K562 (cell line): ENCODE data around the gene PCBD2. TPM values are rescaled to one million over a fixed set of nuclear protein-coding genes. Genes with fewer than 3 reads are reported as not detected.

Experiments
- ATAC-seq: fragments of 200-7000 bp; cut with Tn5 transposase; 3 replicates; pipeline ENCODE4 v1.9.1; 2020; ENCODE audit warnings: moderate library complexity
- BruUV-seq: library from RNA; stranded (reverse); fragments of 400-500 nt; replicated peaks from 2 replicates; lab custom pipeline; 2021; lab: Mats Ljungman, UMichigan
- CTCF ChIA-PET: fragments of 300-600 bp; formaldehyde crosslinking; extraction: SDS; loops from one replicate; lab custom pipeline; 2021; ENCODE audit warnings: low intra/inter-chr PET ratio; lab: Yijun Ruan, JAX
- POLR2A ChIA-PET: fragments of 300-600, 350-650 bp; sonication (Branson Sonifier 250); formaldehyde crosslinking; extraction: SDS; loops from one replicate; lab custom pipeline; 2021; ENCODE audit warnings: antibody characterized with exemption, inconsistent platforms; lab: Yijun Ruan, JAX
- DNase-seq, 4 experiments: peaks; one replicate each; pipeline versions ENCODE4 v3.0.0 to v3.0.0-alpha.2; 2011 to 2018; ENCODE audit warnings: low spot score in 3 of 4, mixed read lengths in 3 of 4; ENCODE audit errors: extremely low read depth in 1 of 4
- FAIRE-seq: peaks from 2 replicates; lab custom pipeline; 2011; peaks lifted over from hg19 to GRCh38; lab: Jason Lieb, UNC
- H2AFZ ChIP-seq: 2 replicates; pipeline ENCODE4 v1.6.0; 2011; ENCODE audit warnings: low read depth, low read length, control low read depth, inconsistent platforms
- H3K27ac ChIP-seq: fragments of 200-600 bp; 3 replicates; pipeline ENCODE4 v1.8.0; 2011; ENCODE audit warnings: low read depth, mild to moderate bottlenecking, control low read depth, inconsistent platforms, low read length, moderate library complexity, mixed read lengths; ENCODE audit errors: extremely low read depth
- H3K27me3 ChIP-seq, 2 experiments: fragments of 300-600 bp in 1 of 2; 2 replicates in 1 of 2; 3 replicates in 1 of 2; pipeline versions ENCODE4 v1.6.0 to v1.8.0; 2011; ENCODE audit warnings: inconsistent platforms in 2 of 2, low read length in 2 of 2, mild to moderate bottlenecking in 1 of 2, mixed read lengths in 1 of 2, moderate library complexity in 1 of 2; ENCODE audit not compliant: control insufficient read depth in 2 of 2, insufficient read depth in 2 of 2
- H3K36me3 ChIP-seq: fragments of 300-600 bp; 3 replicates; pipeline ENCODE4 v1.8.0; 2011; ENCODE audit warnings: mild to moderate bottlenecking, low read length, inconsistent platforms; ENCODE audit not compliant: control insufficient read depth, insufficient read depth
- H3K4me1 ChIP-seq, 2 experiments: fragments of 200-600 bp in 1 of 2; replicated peaks in 1 of 2; 2 replicates in 1 of 2; 3 replicates in 1 of 2; pipeline versions ENCODE4 v1.5.1 to v1.8.0; 2011; ENCODE audit warnings: inconsistent platforms in 2 of 2, low read length in 2 of 2, mild to moderate bottlenecking in 1 of 2, mixed read lengths in 1 of 2, moderate library complexity in 1 of 2; ENCODE audit not compliant: control insufficient read depth in 2 of 2, insufficient read depth in 2 of 2
- H3K4me2 ChIP-seq: 2 replicates; pipeline ENCODE4 v1.6.1; 2011; ENCODE audit warnings: low read length, control low read depth, inconsistent platforms, mixed read lengths; ENCODE audit not compliant: insufficient read depth
- H3K4me3 ChIP-seq: fragments of 200-600 bp; sonication (generic), shearing (Covaris generic); 2 replicates; pipeline ENCODE4 v1.5.1; 2016; ENCODE audit warnings: control low read depth, inconsistent platforms
- H3K79me2 ChIP-seq: fragments of 200-600 bp; 3 replicates; pipeline ENCODE4 v1.8.0; 2011; ENCODE audit warnings: low read length, inconsistent platforms; ENCODE audit not compliant: control insufficient read depth, insufficient read depth
- H3K9ac ChIP-seq, 2 experiments: 2 replicates each; pipeline versions ENCODE4 v1.6.0 to v1.6.1; 2011; ENCODE audit warnings: low read depth in 2 of 2, low read length in 2 of 2, control low read depth in 1 of 2, inconsistent platforms in 1 of 2, mild to moderate bottlenecking in 1 of 2, mixed read lengths in 1 of 2; ENCODE audit not compliant: insufficient read depth in 1 of 2
- H3K9me1 ChIP-seq: one replicate; pipeline ENCODE4 v1.6.0; 2011; ENCODE audit warnings: inconsistent platforms, mild to moderate bottlenecking, low read length, moderate library complexity; ENCODE audit not compliant: control insufficient read depth, insufficient read depth
- H3K9me3 ChIP-seq: replicated peaks from 2 replicates; pipeline ENCODE4 v1.5.1; 2011; ENCODE audit warnings: low read depth, low read length, inconsistent platforms; ENCODE audit not compliant: control insufficient read depth, insufficient read depth
- H4K20me1 ChIP-seq: replicated peaks from 2 replicates; pipeline ENCODE4 v1.6.1; 2011; ENCODE audit warnings: low read length, inconsistent platforms, mixed read lengths; ENCODE audit not compliant: control insufficient read depth, insufficient read depth
- CAMTA2 ChIP-seq: fragments of 250-450 bp; sonication (Bioruptor Pico); conservative IDR thresholded peaks from 2 replicates; pipeline ENCODE4 v1.5.1; 2022
- ELF4 ChIP-seq: fragments of 450-650 bp; formaldehyde crosslinking; IDR thresholded peaks from 2 replicates; pipeline ENCODE4 v1.4.0; 2022; ENCODE audit warnings: missing genetic modification characterization
- FIP1L1 ChIP-seq: fragments of 200-400 bp; formaldehyde crosslinking; IDR thresholded peaks from 2 replicates; pipeline ENCODE4 v1.6.1; 2018; ENCODE audit warnings: mild to moderate bottlenecking, low read depth, low read length; ENCODE audit not compliant: poor library complexity, severe bottlenecking
- KAT2B ChIP-seq: IDR thresholded peaks from one replicate; pipeline ENCODE4 v1.6.1; 2012; ENCODE audit warnings: low read depth, mild to moderate bottlenecking, control low read depth, inconsistent platforms, low read length, moderate library complexity
- SPI1 ChIP-seq: IDR thresholded peaks from 2 replicates; pipeline ENCODE4 v1.6.1; 2011; ENCODE audit warnings: low read depth, low read length, control low read depth, borderline replicate concordance
- ZBTB1 ChIP-seq: sonication (generic); formaldehyde crosslinking; IDR thresholded peaks from 2 replicates; pipeline ENCODE4 v1.8.1; 2023; ENCODE audit warnings: missing genetic modification reagents, low read depth, mild to moderate bottlenecking, borderline replicate concordance
- ZNF644 ChIP-seq: fragments of 200-800 bp; sonication (Bioruptor generic); IDR thresholded peaks from 2 replicates; pipeline ENCODE4 v1.6.1; 2016; ENCODE audit warnings: low read depth, missing genetic modification characterization, missing compliant biosample characterization
- ZNF764 ChIP-seq: fragments of 250-450 bp; sonication (Bioruptor Pico); IDR thresholded peaks from 2 replicates; pipeline ENCODE4 v1.4.0; 2020; ENCODE audit warnings: low read depth, mild to moderate bottlenecking, moderate library complexity
- WGBS: fragments of 100-300 bp; shearing (Covaris generic); methylation state at CpG from one replicate; pipeline ENCODE4 v1.1.6; 2016; ENCODE audit warnings: low coverage, mixed read lengths; ENCODE audit not compliant: insufficient coverage; ENCODE audit errors: missing lambda C conversion rate; 5-methylcytosine and 5-hydroxymethylcytosine counted together
- in situ Hi-C: fragments of 300-500 bp; cut with MboI; formaldehyde crosslinking; loops from 4 replicates; pipeline ENCODE4 v1.15.0; 2018; ENCODE audit warnings: inconsistent platforms, mixed read lengths
- intact Hi-C: fragments of 100-400 bp; cut with micrococcal nuclease; formaldehyde crosslinking; loops from 2 replicates; pipeline ENCODE4 v1.14.2; 2022
- polyA plus RNA-seq, 8 experiments: library from polyadenylated mRNA; depleted of rRNA in 4 of 8; stranded (reverse) in 5 of 8; unstranded in 3 of 8; fragments of >200 nt; fragmentation: Nextera tagmentation in 2 of 8; fragmentation: Illumina TruSeq in 1 of 8; extraction: Ambion mirVana in 2 of 8; extraction: Trizol in 1 of 8; gene quantifications; 2 replicates each; pipeline versions ENCODE4 v1.2.1 to v1.2.3, GENCODE V29; 2011 to 2014; ENCODE audit warnings: inconsistent platforms in 1 of 8, missing spikeins in 1 of 8
- total RNA-seq, 7 experiments: library from RNA; depleted of rRNA in 6 of 7; stranded (reverse); fragments of >200 nt in 6 of 7; fragmentation: Illumina TruSeq in 2 of 7; extraction: Trizol in 2 of 7; gene quantifications; 2 replicates each; pipeline versions ENCODE4 v1.2.1 to v1.2.3, GENCODE V29; 2011 to 2021; ENCODE audit warnings: low replicate concordance in 1 of 7
- TF ChIP-seq, protein P1 (sequence below): fragments of 450-650 bp; formaldehyde crosslinking; conservative IDR thresholded peaks from 2 replicates; pipeline ENCODE4 v1.4.0; 2022; ENCODE audit warnings: mild to moderate bottlenecking, missing genetic modification characterization
- TF ChIP-seq, protein P2 (sequence below): fragments of 450-650 bp; formaldehyde crosslinking; IDR thresholded peaks from 2 replicates; pipeline ENCODE4 v1.4.0; 2022; ENCODE audit warnings: missing genetic modification characterization
- TF ChIP-seq, protein P3 (sequence below): IDR thresholded peaks from 2 replicates; pipeline ENCODE4 v1.6.1; 2016; ENCODE audit warnings: missing genetic modification characterization, missing compliant biosample characterization

Gene PCBD2
- total and polyA plus RNA-seq, 9 of the 15 experiments (the other 6 are each of a cell fraction or from before 2014, with no cell fraction given) = 5.2 to 13.8 (median 7.8) TPM

DNA sequence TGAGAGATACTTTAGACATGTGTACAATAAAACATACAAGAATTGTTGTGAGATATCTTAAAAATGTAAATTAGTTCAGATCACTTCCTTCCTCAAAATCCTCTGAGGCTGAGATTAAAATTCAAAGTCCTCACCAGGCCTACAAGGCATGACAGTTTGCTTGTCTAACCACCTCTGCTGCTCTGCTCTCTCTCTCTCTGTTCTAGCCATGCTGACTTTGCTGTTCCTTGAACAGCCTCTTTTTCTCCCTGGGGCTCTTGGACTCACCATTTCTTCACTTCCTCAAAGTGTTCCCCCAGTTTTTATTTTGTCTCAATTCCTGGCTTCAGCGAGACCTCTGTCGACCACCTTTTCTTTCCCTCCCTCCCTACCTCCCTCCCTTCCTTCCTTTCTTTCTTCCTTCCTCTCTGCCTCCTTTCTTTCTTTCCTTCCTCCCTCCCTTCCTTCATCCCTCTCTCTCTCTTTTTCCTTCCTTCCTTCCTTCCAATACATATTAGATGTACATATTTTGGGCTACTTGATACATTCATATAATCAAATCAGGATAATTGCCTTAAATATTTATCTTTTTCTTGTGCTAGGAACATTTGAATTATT, 89.7 kb downstream of the PCBD2 start:
- no peaks in the 10 kb centered on the region for H3K27me3 ChIP-seq
- ATAC-seq (peak; percentile 79), FAIRE-seq (no peak), DNase-seq (peak in 2 of 4 experiments; percentile 16 to 17)
- no peaks in the 10 kb centered on the region for H4K20me1 ChIP-seq
- ChIA-PET CTCF (no interaction called here), POLR2A (no interaction called here)
- TF ChIP-seq, protein P1, sequence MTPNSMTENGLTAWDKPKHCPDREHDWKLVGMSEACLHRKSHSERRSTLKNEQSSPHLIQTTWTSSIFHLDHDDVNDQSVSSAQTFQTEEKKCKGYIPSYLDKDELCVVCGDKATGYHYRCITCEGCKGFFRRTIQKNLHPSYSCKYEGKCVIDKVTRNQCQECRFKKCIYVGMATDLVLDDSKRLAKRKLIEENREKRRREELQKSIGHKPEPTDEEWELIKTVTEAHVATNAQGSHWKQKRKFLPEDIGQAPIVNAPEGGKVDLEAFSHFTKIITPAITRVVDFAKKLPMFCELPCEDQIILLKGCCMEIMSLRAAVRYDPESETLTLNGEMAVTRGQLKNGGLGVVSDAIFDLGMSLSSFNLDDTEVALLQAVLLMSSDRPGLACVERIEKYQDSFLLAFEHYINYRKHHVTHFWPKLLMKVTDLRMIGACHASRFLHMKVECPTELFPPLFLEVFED (CRISPR knock-in tag) = peak; percentile 62; the same call in 1 of the 2 replicates
- TF ChIP-seq ELF4 (CRISPR knock-in tag) (0 out of 2 replicates have a peak, but pooled peaks have one; percentile 18), SPI1 (peak; percentile 61; the same call in 1 of the 2 replicates), KAT2B (no peak), CAMTA2 (no peak), ZBTB1 (CRISPR knock-in tag) (no peak), ZNF644 (tag) (no peak), FIP1L1 (no peak), ZNF764 (no peak)
- TF ChIP-seq, protein P2, sequence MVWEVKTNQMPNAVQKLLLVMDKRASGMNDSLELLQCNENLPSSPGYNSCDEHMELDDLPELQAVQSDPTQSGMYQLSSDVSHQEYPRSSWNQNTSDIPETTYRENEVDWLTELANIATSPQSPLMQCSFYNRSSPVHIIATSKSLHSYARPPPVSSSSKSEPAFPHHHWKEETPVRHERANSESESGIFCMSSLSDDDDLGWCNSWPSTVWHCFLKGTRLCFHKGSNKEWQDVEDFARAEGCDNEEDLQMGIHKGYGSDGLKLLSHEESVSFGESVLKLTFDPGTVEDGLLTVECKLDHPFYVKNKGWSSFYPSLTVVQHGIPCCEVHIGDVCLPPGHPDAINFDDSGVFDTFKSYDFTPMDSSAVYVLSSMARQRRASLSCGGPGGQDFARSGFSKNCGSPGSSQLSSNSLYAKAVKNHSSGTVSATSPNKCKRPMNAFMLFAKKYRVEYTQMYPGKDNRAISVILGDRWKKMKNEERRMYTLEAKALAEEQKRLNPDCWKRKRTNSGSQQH (CRISPR knock-in tag) = 0 out of 2 replicates have a peak, but pooled peaks have one; percentile 25
- TF ChIP-seq, protein P3, sequence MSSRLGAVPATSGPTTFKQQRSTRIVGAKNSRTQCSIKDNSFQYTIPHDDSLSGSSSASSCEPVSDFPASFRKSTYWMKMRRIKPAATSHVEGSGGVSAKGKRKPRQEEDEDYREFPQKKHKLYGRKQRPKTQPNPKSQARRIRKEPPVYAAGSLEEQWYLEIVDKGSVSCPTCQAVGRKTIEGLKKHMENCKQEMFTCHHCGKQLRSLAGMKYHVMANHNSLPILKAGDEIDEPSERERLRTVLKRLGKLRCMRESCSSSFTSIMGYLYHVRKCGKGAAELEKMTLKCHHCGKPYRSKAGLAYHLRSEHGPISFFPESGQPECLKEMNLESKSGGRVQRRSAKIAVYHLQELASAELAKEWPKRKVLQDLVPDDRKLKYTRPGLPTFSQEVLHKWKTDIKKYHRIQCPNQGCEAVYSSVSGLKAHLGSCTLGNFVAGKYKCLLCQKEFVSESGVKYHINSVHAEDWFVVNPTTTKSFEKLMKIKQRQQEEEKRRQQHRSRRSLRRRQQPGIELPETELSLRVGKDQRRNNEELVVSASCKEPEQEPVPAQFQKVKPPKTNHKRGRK = peak; percentile 71
- H3K9ac ChIP-seq = no peak overlapping the region
- H3K27ac ChIP-seq = no peak overlapping the region
- H3K36me3 ChIP-seq = no peaks in the 10 kb centered on the region
- in situ Hi-C loops = no loop called here
- no TSS peak for BruUV-seq
- no peak overlapping the region for H3K4me2 ChIP-seq
- WGBS = 13% methylated on average over 1 of the region's 2 CpGs
- H3K79me2 ChIP-seq = no peaks in the 10 kb centered on the region
- no peak overlapping the region for H3K4me3 ChIP-seq
- intact Hi-C loops = no loop called here
- H3K9me1 ChIP-seq = no peaks in the 10 kb centered on the region
- no peak overlapping the region for H2AFZ ChIP-seq
- no peaks in the 10 kb centered on the region for H3K9me3 ChIP-seq
- H3K4me1 ChIP-seq = peaks cover 0 to 3% of the 10 kb centered on the region in 2 experiments; a peak in 1 of 5 replicates
